ENCODE results near the gene MBIP.

- TF ChIP-seq, protein P1, sequence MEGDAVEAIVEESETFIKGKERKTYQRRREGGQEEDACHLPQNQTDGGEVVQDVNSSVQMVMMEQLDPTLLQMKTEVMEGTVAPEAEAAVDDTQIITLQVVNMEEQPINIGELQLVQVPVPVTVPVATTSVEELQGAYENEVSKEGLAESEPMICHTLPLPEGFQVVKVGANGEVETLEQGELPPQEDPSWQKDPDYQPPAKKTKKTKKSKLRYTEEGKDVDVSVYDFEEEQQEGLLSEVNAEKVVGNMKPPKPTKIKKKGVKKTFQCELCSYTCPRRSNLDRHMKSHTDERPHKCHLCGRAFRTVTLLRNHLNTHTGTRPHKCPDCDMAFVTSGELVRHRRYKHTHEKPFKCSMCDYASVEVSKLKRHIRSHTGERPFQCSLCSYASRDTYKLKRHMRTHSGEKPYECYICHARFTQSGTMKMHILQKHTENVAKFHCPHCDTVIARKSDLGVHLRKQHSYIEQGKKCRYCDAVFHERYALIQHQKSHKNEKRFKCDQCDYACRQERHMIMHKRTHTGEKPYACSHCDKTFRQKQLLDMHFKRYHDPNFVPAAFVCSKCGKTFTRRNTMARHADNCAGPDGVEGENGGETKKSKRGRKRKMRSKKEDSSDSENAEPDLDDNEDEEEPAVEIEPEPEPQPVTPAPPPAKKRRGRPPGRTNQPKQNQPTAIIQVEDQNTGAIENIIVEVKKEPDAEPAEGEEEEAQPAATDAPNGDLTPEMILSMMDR (IDR thresholded peaks at IDR 0.05) = no peak
- TF ChIP-seq POLR2A (IDR thresholded peaks at IDR 0.05) = no peak
Observed at GRCh38 chr14:36288496-36288895, 31.9 kb downstream of the MBIP start.

Measured in esophagus squamous epithelium (tissue), 4 donors.